PFSK-1 (cell line): Measurements from ENCODE around the gene MYO3A.

ENCODE experiments used
- POLR2AphosphoS5 ChIP-seq: IDR thresholded peaks from 2 replicates; pipeline ENCODE4 v1.6.1; 2012; ENCODE audit warnings: low read depth, mild to moderate bottlenecking, control low read depth, low read length, moderate library complexity
- TF ChIP-seq, protein P1 (sequence below), 2 experiments: IDR thresholded peaks; 2 replicates each; pipeline versions ENCODE4 v1.6.1 to v1.8.0; 2011 to 2012; ENCODE audit warnings: low read depth in 2 of 2, low read length in 2 of 2, control low read depth in 1 of 2, inconsistent platforms in 1 of 2, mild to moderate bottlenecking in 1 of 2, moderate library complexity in 1 of 2; ENCODE audit not compliant: insufficient read depth in 1 of 2

DNA sequence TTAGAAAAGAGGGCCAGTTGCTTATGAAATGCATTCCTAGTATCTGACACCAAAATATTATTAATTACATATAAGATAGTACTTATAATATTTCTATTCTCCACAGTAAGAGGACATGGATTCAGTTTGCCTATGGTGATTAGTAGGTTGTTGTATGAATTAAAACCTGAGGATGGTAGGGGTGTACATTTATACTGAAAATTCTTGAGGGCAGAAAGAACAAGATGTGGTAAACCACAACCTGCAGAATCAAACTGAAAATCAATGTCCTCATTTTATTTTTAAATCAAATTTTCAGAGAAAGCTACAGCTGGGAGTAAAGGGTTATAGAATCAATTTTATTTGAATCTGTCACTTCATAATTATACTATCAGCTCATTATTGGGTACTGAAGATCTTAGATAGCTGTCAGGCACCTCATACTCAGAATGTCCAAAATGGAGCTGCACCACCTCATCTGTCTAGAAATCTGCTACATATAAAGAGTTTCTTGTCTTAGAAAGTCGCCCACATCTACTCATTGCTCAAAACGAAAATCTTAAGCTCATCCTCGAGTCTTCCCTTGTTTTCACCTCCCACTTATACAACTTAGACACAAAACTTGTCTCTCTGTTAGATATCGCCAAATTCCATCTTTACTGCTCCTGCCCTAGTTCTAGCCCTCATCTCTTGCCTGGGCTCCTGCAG is 65.4 kb downstream of the MYO3A start:
- TF ChIP-seq, protein P1, sequence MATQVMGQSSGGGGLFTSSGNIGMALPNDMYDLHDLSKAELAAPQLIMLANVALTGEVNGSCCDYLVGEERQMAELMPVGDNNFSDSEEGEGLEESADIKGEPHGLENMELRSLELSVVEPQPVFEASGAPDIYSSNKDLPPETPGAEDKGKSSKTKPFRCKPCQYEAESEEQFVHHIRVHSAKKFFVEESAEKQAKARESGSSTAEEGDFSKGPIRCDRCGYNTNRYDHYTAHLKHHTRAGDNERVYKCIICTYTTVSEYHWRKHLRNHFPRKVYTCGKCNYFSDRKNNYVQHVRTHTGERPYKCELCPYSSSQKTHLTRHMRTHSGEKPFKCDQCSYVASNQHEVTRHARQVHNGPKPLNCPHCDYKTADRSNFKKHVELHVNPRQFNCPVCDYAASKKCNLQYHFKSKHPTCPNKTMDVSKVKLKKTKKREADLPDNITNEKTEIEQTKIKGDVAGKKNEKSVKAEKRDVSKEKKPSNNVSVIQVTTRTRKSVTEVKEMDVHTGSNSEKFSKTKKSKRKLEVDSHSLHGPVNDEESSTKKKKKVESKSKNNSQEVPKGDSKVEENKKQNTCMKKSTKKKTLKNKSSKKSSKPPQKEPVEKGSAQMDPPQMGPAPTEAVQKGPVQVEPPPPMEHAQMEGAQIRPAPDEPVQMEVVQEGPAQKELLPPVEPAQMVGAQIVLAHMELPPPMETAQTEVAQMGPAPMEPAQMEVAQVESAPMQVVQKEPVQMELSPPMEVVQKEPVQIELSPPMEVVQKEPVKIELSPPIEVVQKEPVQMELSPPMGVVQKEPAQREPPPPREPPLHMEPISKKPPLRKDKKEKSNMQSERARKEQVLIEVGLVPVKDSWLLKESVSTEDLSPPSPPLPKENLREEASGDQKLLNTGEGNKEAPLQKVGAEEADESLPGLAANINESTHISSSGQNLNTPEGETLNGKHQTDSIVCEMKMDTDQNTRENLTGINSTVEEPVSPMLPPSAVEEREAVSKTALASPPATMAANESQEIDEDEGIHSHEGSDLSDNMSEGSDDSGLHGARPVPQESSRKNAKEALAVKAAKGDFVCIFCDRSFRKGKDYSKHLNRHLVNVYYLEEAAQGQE (IDR thresholded peaks at IDR 0.05; ENCODE audit: insufficient read depth in 1 of 2, low read depth in 2 of 2, low read length in 2 of 2) = no peak
- TF ChIP-seq POLR2AphosphoS5 = no peak
